H1 (cell line): ENCODE measurements around the gene VAX1. TPM values are rescaled to one million over a fixed set of nuclear protein-coding genes. Genes with fewer than 3 reads are reported as not detected.
A peak's percentile ranks its signal among the peaks of the same experiment; 100 is the strongest.

Experiments
- CTCF ChIA-PET: fragments of 300-600 bp; sonication (Branson Sonifier 250); formaldehyde crosslinking; loops from one replicate; lab custom pipeline; 2021; ENCODE audit not compliant: partially characterized antibody; lab: Charles Lee
- POLR2A ChIA-PET: fragments of 300-600 bp; sonication (Branson Sonifier 250); formaldehyde crosslinking; loops from one replicate; lab custom pipeline; 2021; ENCODE audit warnings: inconsistent platforms; ENCODE audit not compliant: partially characterized antibody; lab: Charles Lee
- DNase-seq, 2 experiments: peaks; one replicate each; pipeline versions ENCODE4 v3.0.0 to v3.0.0-alpha.2; 2010 to 2022; ENCODE audit warnings: low spot score in 2 of 2, low read depth in 1 of 2, mixed read lengths in 1 of 2
- FAIRE-seq: peaks from 2 replicates; lab custom pipeline; 2011; peaks lifted over from hg19 to GRCh38; lab: Jason Lieb, UNC
- H2AFZ ChIP-seq: 2 replicates; pipeline ENCODE4 v1.8.1; 2012; ENCODE audit warnings: low read length, inconsistent platforms
- H2AK5ac ChIP-seq: 2 replicates; pipeline ENCODE4 v1.6.1; 2013; ENCODE audit warnings: low read depth, low read length
- H2BK120ac ChIP-seq: replicated peaks from 2 replicates; pipeline ENCODE3; 2013; ENCODE audit warnings: low read depth, low read length, inconsistent platforms
- H2BK12ac ChIP-seq: 2 replicates; pipeline ENCODE4 v1.6.1; 2013; ENCODE audit warnings: low read depth, low read length
- H2BK15ac ChIP-seq: 2 replicates; pipeline ENCODE4 v1.6.1; 2013; ENCODE audit warnings: low read length
- H2BK20ac ChIP-seq: 2 replicates; pipeline ENCODE4 v1.6.1; 2013; ENCODE audit warnings: low read length
- H2BK5ac ChIP-seq: 2 replicates; pipeline ENCODE4 v1.6.1; 2013; ENCODE audit warnings: low read depth, low read length
- H3K14ac ChIP-seq: 2 replicates; pipeline ENCODE4 v1.6.1; 2013; ENCODE audit warnings: inconsistent platforms; ENCODE audit not compliant: insufficient read length
- H3K18ac ChIP-seq: 2 replicates; pipeline ENCODE4 v1.6.1; 2013; ENCODE audit warnings: low read length; ENCODE audit errors: extremely low read depth
- H3K23ac ChIP-seq: 2 replicates; pipeline ENCODE4 v1.6.1; 2013; ENCODE audit warnings: inconsistent platforms; ENCODE audit not compliant: insufficient read length
- H3K23me2 ChIP-seq: 2 replicates; pipeline ENCODE4 v1.6.1; 2013; ENCODE audit warnings: low read depth, low read length
- H3K27ac ChIP-seq: 2 replicates; pipeline ENCODE4 v1.6.1; 2011; ENCODE audit warnings: low read depth, low read length, inconsistent platforms
- H3K27me3 ChIP-seq, 4 experiments: replicated peaks in 1 of 4; 1 replicate in 1 of 4; 2 replicates in 3 of 4; pipeline versions ENCODE4 v1.6.1 to v1.8.1; 2011 to 2013; ENCODE audit warnings: low read length in 3 of 4, mild to moderate bottlenecking in 3 of 4, inconsistent platforms in 2 of 4, mixed read lengths in 2 of 4, moderate library complexity in 1 of 4; ENCODE audit not compliant: control insufficient read depth in 3 of 4, insufficient read depth in 3 of 4; ENCODE audit errors: extremely low read depth in 1 of 4
- H3K36me3 ChIP-seq, 4 experiments: 2 replicates each; pipeline versions ENCODE4 v1.6.1 to v1.8.1; 2011 to 2013; ENCODE audit warnings: mild to moderate bottlenecking in 4 of 4, low read length in 3 of 4, moderate library complexity in 2 of 4, control low read depth in 1 of 4, inconsistent platforms in 1 of 4; ENCODE audit not compliant: insufficient read depth in 4 of 4, control insufficient read depth in 2 of 4
- H3K4ac ChIP-seq: replicated peaks from 2 replicates; pipeline ENCODE3; 2013; ENCODE audit warnings: low read length, low read depth, mixed read lengths, inconsistent platforms; ENCODE audit not compliant: insufficient read length
- H3K4me1 ChIP-seq, 4 experiments: replicated peaks in 1 of 4; 1 replicate in 1 of 4; 2 replicates in 3 of 4; pipeline versions ENCODE4 v1.6.1 to v1.8.1; 2011 to 2013; ENCODE audit warnings: low read length in 3 of 4, inconsistent platforms in 2 of 4, mixed read lengths in 1 of 4; ENCODE audit not compliant: insufficient read depth in 4 of 4, control insufficient read depth in 3 of 4
- H3K4me2 ChIP-seq, 2 experiments: 2 replicates each; pipeline versions ENCODE4 v1.6.1 to v1.8.1; 2011 to 2013; ENCODE audit warnings: low read depth in 2 of 2, low read length in 2 of 2, control low read depth in 1 of 2, inconsistent platforms in 1 of 2, mild to moderate bottlenecking in 1 of 2; ENCODE audit not compliant: insufficient read depth in 1 of 2
- H3K4me3 ChIP-seq, 4 experiments: fragments of 200-600, 300-600 bp in 1 of 4; sonication (generic), shearing (Covaris generic), sonication (Bioruptor Twin) in 1 of 4; 2 replicates each; pipeline versions ENCODE4 v1.5.1 to v1.8.1; 2011 to 2016; ENCODE audit warnings: low read length in 4 of 4, low read depth in 3 of 4, control low read depth in 2 of 4, inconsistent platforms in 2 of 4, mild to moderate bottlenecking in 2 of 4, mixed read lengths in 1 of 4, moderate library complexity in 1 of 4; ENCODE audit not compliant: insufficient read depth in 2 of 4; ENCODE audit errors: extremely low read depth in 1 of 4
- H3K56ac ChIP-seq: replicated peaks from 2 replicates; pipeline ENCODE3; 2013; ENCODE audit warnings: low read depth, mild to moderate bottlenecking, mixed read lengths, low read length, inconsistent platforms; ENCODE audit not compliant: insufficient read length
- H3K79me1 ChIP-seq: 2 replicates; pipeline ENCODE4 v1.6.1; 2013; ENCODE audit warnings: low read depth, low read length, control low read depth
- H3K79me2 ChIP-seq, 2 experiments: 2 replicates each; pipeline versions ENCODE4 v1.6.1 to v1.8.1; 2012 to 2013; ENCODE audit warnings: low read length in 2 of 2, mild to moderate bottlenecking in 2 of 2, inconsistent platforms in 1 of 2; ENCODE audit not compliant: insufficient read depth in 2 of 2, control insufficient read depth in 1 of 2
- H3K9ac ChIP-seq, 4 experiments: replicated peaks in 1 of 4; 1 replicate in 1 of 4; 2 replicates in 3 of 4; pipeline versions ENCODE4 v1.6.1 to v1.8.1; 2011 to 2013; ENCODE audit warnings: low read depth in 3 of 4, low read length in 3 of 4, control low read depth in 2 of 4, mild to moderate bottlenecking in 2 of 4, moderate library complexity in 2 of 4, inconsistent platforms in 1 of 4; ENCODE audit errors: extremely low read depth in 1 of 4
- H3K9me3 ChIP-seq, 2 experiments: 2 replicates each; pipeline versions ENCODE4 v1.6.1 to v1.8.1; 2012 to 2013; ENCODE audit warnings: mild to moderate bottlenecking in 2 of 2, moderate library complexity in 2 of 2, control low read depth in 1 of 2, inconsistent platforms in 1 of 2, low read depth in 1 of 2, low read length in 1 of 2, mixed read lengths in 1 of 2; ENCODE audit not compliant: insufficient read depth in 2 of 2
- H4K20me1 ChIP-seq, 2 experiments: replicated peaks in 1 of 2; 2 replicates each; pipeline versions ENCODE3 to v1.8.1; 2011 to 2013; ENCODE audit warnings: inconsistent platforms in 2 of 2, low read length in 2 of 2, mild to moderate bottlenecking in 1 of 2; ENCODE audit not compliant: insufficient read depth in 2 of 2, control insufficient read depth in 1 of 2
- H4K5ac ChIP-seq: 2 replicates; pipeline ENCODE4 v1.6.1; 2013; ENCODE audit warnings: low read length, low read depth, mixed read lengths, inconsistent platforms; ENCODE audit not compliant: insufficient read length
- H4K8ac ChIP-seq: 2 replicates; pipeline ENCODE4 v1.8.0; 2013; ENCODE audit warnings: mild to moderate bottlenecking, moderate library complexity, low read length, inconsistent platforms; ENCODE audit not compliant: insufficient read depth; ENCODE audit errors: extremely low read depth
- H4K91ac ChIP-seq: replicated peaks from 2 replicates; pipeline ENCODE3; 2013; ENCODE audit warnings: low read length, mixed read lengths, inconsistent platforms; ENCODE audit not compliant: insufficient read length
- ASH2L ChIP-seq: fragments of 200-600, 300-600 bp; sonication (generic); IDR thresholded peaks from one replicate; pipeline ENCODE4 v1.7.1; 2017; ENCODE audit warnings: low read length
- CBX8 ChIP-seq: fragments of 300-800, 300-1000 bp; sonication (generic); IDR thresholded peaks from 2 replicates; pipeline ENCODE4 v1.7.1; 2016; ENCODE audit warnings: low read depth, low read length, borderline replicate concordance
- FOSL1 ChIP-seq: IDR thresholded peaks from 2 replicates; pipeline ENCODE4 v1.6.1; 2011; ENCODE audit warnings: mild to moderate bottlenecking, low read depth, low read length, moderate library complexity; ENCODE audit not compliant: insufficient read depth
- KDM4A ChIP-seq: IDR thresholded peaks from one replicate; pipeline ENCODE4 v1.7.1; 2012; ENCODE audit warnings: low read depth, mild to moderate bottlenecking, moderate library complexity, low read length, inconsistent platforms; ENCODE audit not compliant: severe bottlenecking
- SAP30 ChIP-seq: fragments of 300-600 bp; sonication (generic); IDR thresholded peaks from 2 replicates; pipeline ENCODE4 v1.7.1; 2012; ENCODE audit warnings: low read length, moderate library complexity, mild to moderate bottlenecking, inconsistent platforms; ENCODE audit not compliant: insufficient read depth, insufficient replicate concordance
- SIN3A ChIP-seq, 2 experiments: IDR thresholded peaks in 1 of 2; conservative IDR thresholded peaks in 1 of 2; 2 replicates each; pipeline ENCODE4 v1.6.1; 2011 to 2012; ENCODE audit warnings: low read length in 2 of 2, improper control_type of control experiment in 1 of 2, low read depth in 1 of 2, mild to moderate bottlenecking in 1 of 2
- SIRT6 ChIP-seq: IDR thresholded peaks from one replicate; pipeline ENCODE4 v1.7.1; 2012; ENCODE audit warnings: low read length, inconsistent platforms
- SUZ12 ChIP-seq: fragments of 200-600 bp; sonication (generic); IDR thresholded peaks from 2 replicates; pipeline ENCODE4 v1.6.1; 2012; ENCODE audit warnings: mild to moderate bottlenecking, inconsistent platforms, low read length, moderate library complexity, mixed read lengths
- YY1 ChIP-seq: IDR thresholded peaks from 2 replicates; pipeline ENCODE4 v1.6.1; 2011; ENCODE audit warnings: low read depth, mild to moderate bottlenecking, low read length
- WGBS, 2 experiments: shearing (Covaris generic) in 1 of 2; methylation state at CpG; one replicate each; pipeline versions ENCODE4 v1.1.6 to v1.1.7; 2013 to 2015; ENCODE audit warnings: low lambda C conversion rate in 2 of 2, mixed read lengths in 2 of 2, inconsistent platforms in 1 of 2, low coverage in 1 of 2, missing lambda C conversion rate in 1 of 2; ENCODE audit not compliant: insufficient replicate concordance in 2 of 2, insufficient coverage in 1 of 2, insufficient read length in 1 of 2; ENCODE audit errors: extremely low coverage in 1 of 2, missing lambda C conversion rate in 1 of 2; 5-methylcytosine and 5-hydroxymethylcytosine counted together
- polyA plus RNA-seq, 7 experiments: library from polyadenylated mRNA; depleted of rRNA in 3 of 7; stranded (reverse) in 5 of 7; unstranded in 2 of 7; fragments of >200 nt in 5 of 7; fragments of 200-250 nt in 2 of 7; gene quantifications; 1 replicate in 5 of 7; 2 replicates in 1 of 7; 4 replicates in 1 of 7; pipeline versions ENCODE4 v1.2.1 to v1.2.3, GENCODE V29; 2011 to 2013; ENCODE audit warnings: missing spikeins in 2 of 7, mixed read lengths in 2 of 7
- total RNA-seq: library from RNA; stranded (reverse); fragmentation: NEBNext Ultra II Directional; extraction: Animal tissue kit (Norgen Biotek cat#: 25700); gene quantifications from 2 replicates; pipeline ENCODE4 v1.2.1, GENCODE V29; 2021
- TF ChIP-seq, protein P1 (sequence below): IDR thresholded peaks from 2 replicates; pipeline ENCODE4 v1.6.1; 2012; ENCODE audit warnings: inconsistent platforms
- TF ChIP-seq, protein P2 (sequence below): IDR thresholded peaks from 2 replicates; pipeline ENCODE4 v1.6.1; 2012; ENCODE audit warnings: inconsistent platforms

Gene VAX1
- total and polyA plus RNA-seq, 2 of the 8 experiments (the other 6 are each of a cell fraction or from before 2014, with no cell fraction given): not detected

DNA sequence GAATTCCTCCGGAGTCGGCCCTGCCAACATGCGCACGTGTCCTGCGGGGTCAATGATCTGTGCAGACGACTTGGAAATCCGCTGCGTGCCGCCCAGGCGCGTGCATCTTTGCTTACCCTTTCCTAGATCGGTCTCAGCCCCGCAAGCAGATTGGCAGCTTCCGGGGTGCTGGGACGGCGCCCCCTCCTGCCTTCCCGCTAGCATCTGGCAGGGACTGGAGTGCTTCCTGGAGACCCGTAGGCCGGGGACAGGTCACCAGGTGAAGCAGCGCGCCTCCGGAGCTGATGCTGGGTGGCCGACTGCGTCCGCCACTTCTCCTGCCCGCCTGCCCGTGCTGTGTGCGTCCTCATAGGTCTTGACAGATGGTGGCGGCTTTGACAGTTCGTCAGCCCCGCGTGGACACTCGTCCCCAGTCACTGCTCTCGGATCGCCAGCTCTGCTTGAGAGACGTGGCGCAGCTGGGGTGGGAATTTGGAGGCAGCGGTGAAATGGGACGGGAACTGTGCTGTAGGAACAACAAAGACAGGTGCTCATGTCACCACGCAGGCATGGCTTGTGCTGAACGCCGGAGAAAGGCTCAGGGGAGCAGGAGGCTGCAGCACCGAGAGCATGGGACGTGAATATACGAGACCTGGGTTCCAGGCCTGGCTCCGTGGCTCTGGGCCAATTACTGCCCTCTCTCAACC lies 37.3 kb upstream of the VAX1 start:
- peaks cover 7% of the 10 kb centered on the region for H3K23me2 ChIP-seq
- H2BK20ac ChIP-seq: no peak overlapping the region
- H3K18ac ChIP-seq: no peak overlapping the region
- H3K27me3 ChIP-seq: peaks cover 25 to 49% (median 41%) of the 10 kb centered on the region in 4 experiments
- no peak overlapping the region for H3K27ac ChIP-seq
- H3K9me3 ChIP-seq: no peaks in the 10 kb centered on the region
- no peaks in the 10 kb centered on the region for H3K36me3 ChIP-seq
- no peak overlapping the region; a peak in 1 of 7 replicates for H3K9ac ChIP-seq
- peak overlapping the region; percentile 87 to 99 for H3K4me2 ChIP-seq
- H3K4ac ChIP-seq: no peak overlapping the region
- H2BK120ac ChIP-seq: no peak overlapping the region
- H2BK5ac ChIP-seq: no peak overlapping the region
- no peak overlapping the region for H4K91ac ChIP-seq
- no peaks in the 10 kb centered on the region for H3K79me2 ChIP-seq
- no peak overlapping the region for H2BK12ac ChIP-seq
- no peak for FAIRE-seq
- peaks cover 0 to 15% (median 7%) of the 10 kb centered on the region in 4 experiments; a peak in 6 of 7 replicates for H3K4me1 ChIP-seq
- H2AK5ac ChIP-seq: no peak overlapping the region
- H4K8ac ChIP-seq: no peak overlapping the region
- peak overlapping the region; percentile 88 for H2AFZ ChIP-seq
- no peak overlapping the region for H3K23ac ChIP-seq
- peak in 1 of 2 experiments; percentile 75 for DNase-seq
- H4K5ac ChIP-seq: no peak overlapping the region
- H2BK15ac ChIP-seq: no peak overlapping the region
- no peak overlapping the region for H3K56ac ChIP-seq
- no peak overlapping the region for H3K14ac ChIP-seq
- 4% methylated on average over 46 of the region's 46 CpGs; no CpG with 5 or more reads in 1 of the 2 experiments for WGBS, 2 experiments
- peaks cover 0 to 6% of the 10 kb centered on the region in 2 experiments for H4K20me1 ChIP-seq
- H3K4me3 ChIP-seq: peak overlapping the region; percentile 29 to 67 (median 60); a peak in 7 of 8 replicates
- no peaks in the 10 kb centered on the region for H3K79me1 ChIP-seq
- ChIA-PET POLR2A (no interaction called here), CTCF (interaction anchor here (0.6 to 15.5 kb wide), 67 partner anchors 10 to 618 kb away, joined by 3 to 531 read pairs (median 5); partner anchors contain the start of gene KCNK18)
- TF ChIP-seq, protein P1, sequence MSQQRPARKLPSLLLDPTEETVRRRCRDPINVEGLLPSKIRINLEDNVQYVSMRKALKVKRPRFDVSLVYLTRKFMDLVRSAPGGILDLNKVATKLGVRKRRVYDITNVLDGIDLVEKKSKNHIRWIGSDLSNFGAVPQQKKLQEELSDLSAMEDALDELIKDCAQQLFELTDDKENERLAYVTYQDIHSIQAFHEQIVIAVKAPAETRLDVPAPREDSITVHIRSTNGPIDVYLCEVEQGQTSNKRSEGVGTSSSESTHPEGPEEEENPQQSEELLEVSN: no peak
- peak; percentile 69 for TF ChIP-seq SAP30
- no peak for TF ChIP-seq SIRT6
- no peak for TF ChIP-seq FOSL1
- TF ChIP-seq KDM4A: peak; percentile 69
- TF ChIP-seq, protein P2, sequence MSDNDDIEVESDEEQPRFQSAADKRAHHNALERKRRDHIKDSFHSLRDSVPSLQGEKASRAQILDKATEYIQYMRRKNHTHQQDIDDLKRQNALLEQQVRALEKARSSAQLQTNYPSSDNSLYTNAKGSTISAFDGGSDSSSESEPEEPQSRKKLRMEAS: 0 out of 2 replicates have a peak, but pooled peaks have one; percentile 12
- 0 out of 2 replicates have a peak, but pooled peaks have one; percentile 12 for TF ChIP-seq YY1
- peak; percentile 13 to 32; a peak in 1 of 4 replicates for TF ChIP-seq SIN3A (conservative IDR thresholded peaks at IDR 0.05 in 1 of 2, IDR thresholded peaks at IDR 0.05 in 1 of 2; ENCODE audit: low read depth in 1 of 2, low read length in 2 of 2)
- peak; percentile 70; the same call in 1 of the 2 replicates for TF ChIP-seq SUZ12
- peak; percentile 1 for TF ChIP-seq ASH2L
- no peak for TF ChIP-seq CBX8
